ENCODE measurements around the gene KDM4B.
"Not testable (repeated sequence)": the region's sequence is repeated elsewhere in the genome, so short reads cannot be mapped to it uniquely, and the experiment has no call there.

Gene KDM4B

DNA sequence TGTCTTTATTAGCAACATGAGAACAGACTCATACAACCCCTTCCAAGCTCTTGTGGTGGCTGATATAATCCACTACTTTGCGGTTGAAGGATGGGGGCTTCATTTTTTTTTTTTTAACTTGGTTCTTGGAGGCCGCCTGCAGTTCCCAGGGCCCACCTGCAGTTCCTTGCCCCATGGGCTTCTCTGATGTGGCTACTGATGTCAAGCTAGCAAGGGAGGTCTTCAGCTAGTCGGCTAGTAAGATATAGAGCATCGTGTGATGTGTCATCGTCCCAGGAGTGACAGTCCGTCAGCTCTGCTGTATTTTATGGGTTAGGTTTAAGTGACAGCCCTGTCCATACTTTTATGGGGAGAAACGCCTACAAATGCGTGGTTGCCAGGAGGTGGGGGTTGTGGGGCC lies 33.5 kb upstream of the KDM4B start:
- Histone ChIP-seq H3K27ac (ENCODE audit: low read length) (peak overlapping the region; percentile 42; the same call in 1 of the 2 replicates), H3K36me3 (ENCODE audit: insufficient read depth, low read length) (peaks cover 93% of the 10 kb centered on the region)

DNA sequence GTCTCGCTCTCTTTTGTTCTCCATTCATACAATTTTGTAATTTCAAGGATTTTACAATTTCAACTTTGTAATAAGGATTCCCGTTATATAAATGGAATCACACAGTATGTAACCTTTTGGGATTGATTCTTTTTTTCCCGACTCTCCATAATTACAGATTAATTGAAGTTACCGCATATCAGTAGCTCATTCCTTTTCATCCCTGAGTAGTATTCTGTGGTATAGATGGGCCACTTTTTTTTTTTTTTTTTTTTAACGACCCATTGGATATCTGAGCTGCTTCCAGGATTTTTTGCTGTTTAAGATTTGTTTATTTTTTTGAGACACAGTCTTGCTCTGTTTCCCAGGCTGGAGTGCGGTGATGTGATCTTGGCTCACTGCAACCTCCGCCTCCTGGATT lies 31.9 kb upstream of the KDM4B start:
- no peak for TF ChIP-seq EZH2 (IDR thresholded peaks at IDR 0.05; ENCODE audit: borderline replicate concordance, low read depth, low read length, severe bottlenecking)
- TF ChIP-seq, protein P1, sequence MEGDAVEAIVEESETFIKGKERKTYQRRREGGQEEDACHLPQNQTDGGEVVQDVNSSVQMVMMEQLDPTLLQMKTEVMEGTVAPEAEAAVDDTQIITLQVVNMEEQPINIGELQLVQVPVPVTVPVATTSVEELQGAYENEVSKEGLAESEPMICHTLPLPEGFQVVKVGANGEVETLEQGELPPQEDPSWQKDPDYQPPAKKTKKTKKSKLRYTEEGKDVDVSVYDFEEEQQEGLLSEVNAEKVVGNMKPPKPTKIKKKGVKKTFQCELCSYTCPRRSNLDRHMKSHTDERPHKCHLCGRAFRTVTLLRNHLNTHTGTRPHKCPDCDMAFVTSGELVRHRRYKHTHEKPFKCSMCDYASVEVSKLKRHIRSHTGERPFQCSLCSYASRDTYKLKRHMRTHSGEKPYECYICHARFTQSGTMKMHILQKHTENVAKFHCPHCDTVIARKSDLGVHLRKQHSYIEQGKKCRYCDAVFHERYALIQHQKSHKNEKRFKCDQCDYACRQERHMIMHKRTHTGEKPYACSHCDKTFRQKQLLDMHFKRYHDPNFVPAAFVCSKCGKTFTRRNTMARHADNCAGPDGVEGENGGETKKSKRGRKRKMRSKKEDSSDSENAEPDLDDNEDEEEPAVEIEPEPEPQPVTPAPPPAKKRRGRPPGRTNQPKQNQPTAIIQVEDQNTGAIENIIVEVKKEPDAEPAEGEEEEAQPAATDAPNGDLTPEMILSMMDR (IDR thresholded peaks at IDR 0.05; ENCODE audit: borderline replicate concordance, extremely low read depth, low read length, poor library complexity, severe bottlenecking): no peak
- Histone ChIP-seq H3K4me3 (ENCODE audit: low read depth in 1 of 2, low read length in 2 of 2) (no peak overlapping the region), H4K20me1 (ENCODE audit: insufficient read depth, low read length) (peaks cover 73% of the 10 kb centered on the region), H3K4me1 (ENCODE audit: insufficient read depth, low read length) (peaks cover 22% of the 10 kb centered on the region), H3K36me3 (ENCODE audit: insufficient read depth, low read length) (peaks cover 93% of the 10 kb centered on the region), H2AFZ (ENCODE audit: low read depth, low read length) (no peak overlapping the region), H3K9me3 (ENCODE audit: insufficient read depth, low read length, severe bottlenecking) (no peaks in the 10 kb centered on the region), H3K27ac (ENCODE audit: low read length) (no peak overlapping the region), H3K79me2 (ENCODE audit: insufficient read depth, low read length) (peaks cover 86% of the 10 kb centered on the region), H3K4me2 (ENCODE audit: insufficient read depth, low read length) (no peak overlapping the region), H3K27me3 (ENCODE audit: insufficient read depth, low read length, poor library complexity) (no peaks in the 10 kb centered on the region), H3K9ac (ENCODE audit: low read depth, low read length) (no peak overlapping the region)
- DNase-seq (no peak), ATAC-seq (ENCODE audit: insufficient read depth, low read depth) (no peak)

More for the DNA sequence above, 33.5 kb upstream of the KDM4B start:
- Histone ChIP-seq H3K9ac (ENCODE audit: low read depth, low read length) (no peak overlapping the region), H3K4me1 (ENCODE audit: insufficient read depth, low read length) (peaks cover 22% of the 10 kb centered on the region), H3K27me3 (ENCODE audit: insufficient read depth, low read length, poor library complexity) (no peaks in the 10 kb centered on the region), H3K4me2 (ENCODE audit: insufficient read depth, low read length) (no peak overlapping the region), H3K4me3 (ENCODE audit: low read depth in 1 of 2, low read length in 2 of 2) (no peak overlapping the region), H4K20me1 (ENCODE audit: insufficient read depth, low read length) (peaks cover 76% of the 10 kb centered on the region), H3K79me2 (ENCODE audit: insufficient read depth, low read length) (peaks cover 78% of the 10 kb centered on the region), H3K9me3 (ENCODE audit: insufficient read depth, low read length, severe bottlenecking) (no peaks in the 10 kb centered on the region), H2AFZ (ENCODE audit: low read depth, low read length) (no peak overlapping the region)
- TF ChIP-seq EZH2 (IDR thresholded peaks at IDR 0.05; ENCODE audit: borderline replicate concordance, low read depth, low read length, severe bottlenecking): no peak
- TF ChIP-seq, protein P1 (IDR thresholded peaks at IDR 0.05; ENCODE audit: borderline replicate concordance, extremely low read depth, low read length, poor library complexity, severe bottlenecking): no peak
- ATAC-seq (ENCODE audit: insufficient read depth, low read depth) (peak; percentile 94), DNase-seq (peak; percentile 82)

DNA sequence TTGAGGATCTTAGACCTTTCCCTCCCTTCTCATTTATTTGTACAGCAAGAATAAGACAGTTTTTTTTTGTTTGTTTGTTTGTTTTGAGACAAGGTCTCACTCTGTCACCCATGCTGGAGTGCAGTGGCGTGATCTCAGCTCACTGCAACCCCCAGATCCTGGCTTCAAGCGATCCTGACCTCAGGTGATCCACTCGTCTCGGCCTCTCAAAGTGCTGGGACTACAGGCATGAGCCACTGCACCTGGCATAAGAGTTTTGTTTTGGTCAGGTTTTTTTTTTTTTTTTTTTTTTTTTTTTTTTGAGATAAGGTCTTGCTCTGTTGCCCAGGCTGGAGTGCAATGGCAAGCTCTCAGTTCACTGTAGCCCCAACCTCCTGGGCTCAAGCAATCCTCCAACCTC lies 30.5 kb upstream of the KDM4B start:
- H3K27me3 ChIP-seq (ENCODE audit: insufficient read depth, low read length, poor library complexity); H3K9ac ChIP-seq (ENCODE audit: low read depth, low read length); H3K9me3 ChIP-seq (ENCODE audit: insufficient read depth, low read length, severe bottlenecking); H2AFZ ChIP-seq (ENCODE audit: low read depth, low read length); ATAC-seq (ENCODE audit: insufficient read depth, low read depth); H3K4me2 ChIP-seq (ENCODE audit: insufficient read depth, low read length); H3K4me3 ChIP-seq (ENCODE audit: low read depth in 1 of 2, low read length in 2 of 2); H3K27ac ChIP-seq (ENCODE audit: low read length); DNase-seq: not testable (repeated sequence)
- peaks cover 82% of the 10 kb centered on the region for H3K79me2 ChIP-seq (ENCODE audit: insufficient read depth, low read length)
- H3K4me1 ChIP-seq (ENCODE audit: insufficient read depth, low read length): peaks cover 21% of the 10 kb centered on the region
- H3K36me3 ChIP-seq (ENCODE audit: insufficient read depth, low read length): peaks cover 94% of the 10 kb centered on the region
- peaks cover 66% of the 10 kb centered on the region for H4K20me1 ChIP-seq (ENCODE audit: insufficient read depth, low read length)

DNA sequence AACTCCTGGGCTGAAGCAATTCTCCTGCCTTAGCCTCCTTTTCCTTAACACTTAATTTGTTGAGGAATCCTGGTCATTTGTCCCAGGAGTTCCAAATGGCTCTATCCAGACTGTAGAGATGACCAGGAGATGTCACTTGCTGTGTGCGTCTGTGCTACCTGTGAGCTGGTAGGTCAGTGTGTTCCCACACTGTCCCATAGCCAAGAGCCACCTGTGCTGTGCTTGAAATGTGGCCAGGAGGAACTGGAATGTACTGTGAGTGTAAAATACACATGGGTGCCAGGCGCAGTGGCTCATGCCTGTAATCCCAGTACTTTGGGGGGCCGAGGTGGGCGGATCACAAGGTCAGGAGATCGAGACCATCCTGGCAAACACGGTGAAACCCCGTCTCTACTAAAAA lies 29.4 kb upstream of the KDM4B start:
- TF ChIP-seq, protein P1 (IDR thresholded peaks at IDR 0.05; ENCODE audit: borderline replicate concordance, extremely low read depth, low read length, poor library complexity, severe bottlenecking): no peak
- no peak for TF ChIP-seq EZH2 (IDR thresholded peaks at IDR 0.05; ENCODE audit: borderline replicate concordance, low read depth, low read length, severe bottlenecking)
- Histone ChIP-seq H3K4me3 (ENCODE audit: low read depth in 1 of 2, low read length in 2 of 2) (no peak overlapping the region), H3K36me3 (ENCODE audit: insufficient read depth, low read length) (peaks cover 95% of the 10 kb centered on the region), H3K79me2 (ENCODE audit: insufficient read depth, low read length) (peaks cover 78% of the 10 kb centered on the region), H3K4me2 (ENCODE audit: insufficient read depth, low read length) (no peak overlapping the region), H2AFZ (ENCODE audit: low read depth, low read length) (no peak overlapping the region), H4K20me1 (ENCODE audit: insufficient read depth, low read length) (peaks cover 60% of the 10 kb centered on the region), H3K9ac (ENCODE audit: low read depth, low read length) (no peak overlapping the region), H3K4me1 (ENCODE audit: insufficient read depth, low read length) (peaks cover 17% of the 10 kb centered on the region), H3K27ac (ENCODE audit: low read length) (no peak overlapping the region), H3K9me3 (ENCODE audit: insufficient read depth, low read length, severe bottlenecking) (no peaks in the 10 kb centered on the region), H3K27me3 (ENCODE audit: insufficient read depth, low read length, poor library complexity) (no peaks in the 10 kb centered on the region)
- ATAC-seq (ENCODE audit: insufficient read depth, low read depth) (no peak), DNase-seq (no peak)

DNA sequence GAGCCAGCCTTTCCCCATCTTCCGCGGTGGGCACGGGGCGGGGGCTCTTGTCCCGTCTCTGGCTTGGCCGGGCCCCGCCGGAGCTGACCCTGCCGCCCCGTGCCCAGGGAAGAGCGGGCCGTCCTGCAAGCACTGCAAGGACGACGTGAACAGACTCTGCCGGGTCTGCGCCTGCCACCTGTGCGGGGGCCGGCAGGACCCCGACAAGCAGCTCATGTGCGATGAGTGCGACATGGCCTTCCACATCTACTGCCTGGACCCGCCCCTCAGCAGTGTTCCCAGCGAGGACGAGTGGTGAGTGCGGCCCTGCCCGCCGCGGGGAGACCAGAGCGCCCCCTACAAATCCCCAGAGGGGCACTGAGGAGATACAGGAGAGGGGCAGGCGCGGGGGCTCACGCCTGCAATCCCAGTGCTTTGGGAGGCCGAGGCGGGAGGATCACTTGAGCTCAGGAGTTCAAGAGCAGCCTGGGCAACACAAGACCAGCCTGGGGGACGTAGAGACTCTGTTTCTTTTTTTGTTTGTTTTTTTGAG lies 27.2 kb upstream of the KDM4B start:
- Histone ChIP-seq H4K20me1 (ENCODE audit: insufficient read depth, low read length) (peaks cover 53% of the 10 kb centered on the region), H3K79me2 (ENCODE audit: insufficient read depth, low read length) (peaks cover 68% of the 10 kb centered on the region), H3K36me3 (ENCODE audit: insufficient read depth, low read length) (peaks cover 95% of the 10 kb centered on the region)
- not testable (repeated sequence) for H3K4me1 ChIP-seq (ENCODE audit: insufficient read depth, low read length); ATAC-seq (ENCODE audit: insufficient read depth, low read depth); H3K4me3 ChIP-seq (ENCODE audit: low read depth in 1 of 2, low read length in 2 of 2); H3K9me3 ChIP-seq (ENCODE audit: insufficient read depth, low read length, severe bottlenecking); H3K4me2 ChIP-seq (ENCODE audit: insufficient read depth, low read length); H3K27me3 ChIP-seq (ENCODE audit: insufficient read depth, low read length, poor library complexity); DNase-seq; H3K27ac ChIP-seq (ENCODE audit: low read length); H2AFZ ChIP-seq (ENCODE audit: low read depth, low read length); H3K9ac ChIP-seq (ENCODE audit: low read depth, low read length)

DNA sequence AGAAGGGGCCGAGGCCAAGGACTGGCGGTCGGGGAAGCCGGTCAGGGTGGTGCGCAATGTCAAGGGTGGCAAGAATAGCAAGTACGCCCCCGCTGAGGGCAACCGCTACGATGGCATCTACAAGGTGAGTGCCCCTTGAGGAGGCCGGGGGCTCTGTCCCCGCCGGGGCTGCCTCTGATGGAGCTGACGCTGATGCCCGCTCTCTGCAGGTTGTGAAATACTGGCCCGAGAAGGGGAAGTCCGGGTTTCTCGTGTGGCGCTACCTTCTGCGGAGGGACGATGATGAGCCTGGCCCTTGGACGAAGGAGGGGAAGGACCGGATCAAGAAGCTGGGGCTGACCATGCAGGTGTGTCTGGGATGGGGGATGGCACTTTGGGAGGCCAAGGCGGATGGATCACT lies 18.3 kb upstream of the KDM4B start:
- H4K20me1 ChIP-seq (ENCODE audit: insufficient read depth, low read length): peaks cover 28% of the 10 kb centered on the region; the same call in 1 of the 2 replicates
- not testable (repeated sequence) for H3K9me3 ChIP-seq (ENCODE audit: insufficient read depth, low read length, severe bottlenecking); H3K9ac ChIP-seq (ENCODE audit: low read depth, low read length); H3K27ac ChIP-seq (ENCODE audit: low read length); ATAC-seq (ENCODE audit: insufficient read depth, low read depth); H3K4me3 ChIP-seq (ENCODE audit: low read depth in 1 of 2, low read length in 2 of 2); H3K4me2 ChIP-seq (ENCODE audit: insufficient read depth, low read length); H3K4me1 ChIP-seq (ENCODE audit: insufficient read depth, low read length); H2AFZ ChIP-seq (ENCODE audit: low read depth, low read length); H3K27me3 ChIP-seq (ENCODE audit: insufficient read depth, low read length, poor library complexity); DNase-seq
- H3K79me2 ChIP-seq (ENCODE audit: insufficient read depth, low read length): peaks cover 28% of the 10 kb centered on the region
- H3K36me3 ChIP-seq (ENCODE audit: insufficient read depth, low read length): peaks cover 97% of the 10 kb centered on the region

All from DND-41 (cell line).